Liver (tissue), 3 donors: ENCODE measurements around the gene KRTAP11-1.

Source experiments
- JUND ChIP-seq, 2 donors: IDR thresholded peaks; 2 replicates each; pipeline ENCODE4 v1.6.1; 2016; ENCODE audit warnings: antibody characterized with exemption in 2 of 2
- RAD21 ChIP-seq, 2 donors: IDR thresholded peaks; 2 replicates each; pipeline ENCODE4 v1.6.1; 2016; ENCODE audit warnings: antibody characterized with exemption in 2 of 2, mild to moderate bottlenecking in 2 of 2
- TF ChIP-seq, protein P1 (sequence below): fragments of 150-350 bp; IDR thresholded peaks from 2 replicates; pipeline ENCODE4 v1.5.1; 2017; ENCODE audit warnings: improper control_type of control experiment, low read depth, low read length; ENCODE audit not compliant: missing input control
- donor health status: healthy.
- donor health status: healthy.

DNA sequence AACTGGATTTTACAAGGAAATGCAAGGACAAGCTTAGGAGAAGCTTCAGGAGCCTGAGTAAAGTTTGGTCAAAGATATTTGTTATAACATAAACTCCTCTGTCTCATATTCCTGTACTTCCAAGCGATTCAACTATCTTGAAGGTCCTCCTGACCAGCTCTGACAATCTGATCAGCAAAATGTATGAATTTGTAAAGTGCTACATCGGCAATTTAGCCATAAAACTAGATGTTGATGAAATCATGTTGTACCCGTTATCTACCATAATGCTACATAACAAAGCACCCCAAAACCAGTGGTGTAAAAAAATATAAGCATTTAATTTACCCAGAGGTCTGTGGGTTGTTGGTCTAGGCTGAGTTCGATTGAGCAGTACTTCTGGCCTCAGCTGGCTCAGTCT, 19.5 kb upstream of the KRTAP11-1 start:
- TF ChIP-seq, protein P1, sequence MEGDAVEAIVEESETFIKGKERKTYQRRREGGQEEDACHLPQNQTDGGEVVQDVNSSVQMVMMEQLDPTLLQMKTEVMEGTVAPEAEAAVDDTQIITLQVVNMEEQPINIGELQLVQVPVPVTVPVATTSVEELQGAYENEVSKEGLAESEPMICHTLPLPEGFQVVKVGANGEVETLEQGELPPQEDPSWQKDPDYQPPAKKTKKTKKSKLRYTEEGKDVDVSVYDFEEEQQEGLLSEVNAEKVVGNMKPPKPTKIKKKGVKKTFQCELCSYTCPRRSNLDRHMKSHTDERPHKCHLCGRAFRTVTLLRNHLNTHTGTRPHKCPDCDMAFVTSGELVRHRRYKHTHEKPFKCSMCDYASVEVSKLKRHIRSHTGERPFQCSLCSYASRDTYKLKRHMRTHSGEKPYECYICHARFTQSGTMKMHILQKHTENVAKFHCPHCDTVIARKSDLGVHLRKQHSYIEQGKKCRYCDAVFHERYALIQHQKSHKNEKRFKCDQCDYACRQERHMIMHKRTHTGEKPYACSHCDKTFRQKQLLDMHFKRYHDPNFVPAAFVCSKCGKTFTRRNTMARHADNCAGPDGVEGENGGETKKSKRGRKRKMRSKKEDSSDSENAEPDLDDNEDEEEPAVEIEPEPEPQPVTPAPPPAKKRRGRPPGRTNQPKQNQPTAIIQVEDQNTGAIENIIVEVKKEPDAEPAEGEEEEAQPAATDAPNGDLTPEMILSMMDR, result no peak
- TF ChIP-seq RAD21 (IDR thresholded peaks at IDR 0.05), result no peak
- no peak for TF ChIP-seq JUND (IDR thresholded peaks at IDR 0.05)
